ENCODE results near the gene HS3ST1.

Gene HS3ST1

GRCh38 chr4:11431111-11431510, 2.4 kb upstream of the HS3ST1 start (continued):
- TF ChIP-seq, protein P1, sequence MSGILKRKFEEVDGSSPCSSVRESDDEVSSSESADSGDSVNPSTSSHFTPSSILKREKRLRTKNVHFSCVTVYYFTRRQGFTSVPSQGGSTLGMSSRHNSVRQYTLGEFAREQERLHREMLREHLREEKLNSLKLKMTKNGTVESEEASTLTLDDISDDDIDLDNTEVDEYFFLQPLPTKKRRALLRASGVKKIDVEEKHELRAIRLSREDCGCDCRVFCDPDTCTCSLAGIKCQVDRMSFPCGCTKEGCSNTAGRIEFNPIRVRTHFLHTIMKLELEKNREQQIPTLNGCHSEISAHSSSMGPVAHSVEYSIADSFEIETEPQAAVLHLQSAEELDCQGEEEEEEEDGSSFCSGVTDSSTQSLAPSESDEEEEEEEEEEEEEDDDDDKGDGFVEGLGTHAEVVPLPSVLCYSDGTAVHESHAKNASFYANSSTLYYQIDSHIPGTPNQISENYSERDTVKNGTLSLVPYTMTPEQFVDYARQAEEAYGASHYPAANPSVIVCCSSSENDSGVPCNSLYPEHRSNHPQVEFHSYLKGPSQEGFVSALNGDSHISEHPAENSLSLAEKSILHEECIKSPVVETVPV (CRISPR knock-in tag; IDR thresholded peaks at IDR 0.05), result no peak
- no peak for TF ChIP-seq ZFP3 (CRISPR knock-in tag; IDR thresholded peaks at IDR 0.05)
- no peak for TF ChIP-seq TCF4 (CRISPR knock-in tag; IDR thresholded peaks at IDR 0.05; ENCODE audit: borderline replicate concordance)

GRCh38 chr4:11430536-11430935, 1.8 kb upstream of the HS3ST1 start:
- TF ChIP-seq, protein P2, sequence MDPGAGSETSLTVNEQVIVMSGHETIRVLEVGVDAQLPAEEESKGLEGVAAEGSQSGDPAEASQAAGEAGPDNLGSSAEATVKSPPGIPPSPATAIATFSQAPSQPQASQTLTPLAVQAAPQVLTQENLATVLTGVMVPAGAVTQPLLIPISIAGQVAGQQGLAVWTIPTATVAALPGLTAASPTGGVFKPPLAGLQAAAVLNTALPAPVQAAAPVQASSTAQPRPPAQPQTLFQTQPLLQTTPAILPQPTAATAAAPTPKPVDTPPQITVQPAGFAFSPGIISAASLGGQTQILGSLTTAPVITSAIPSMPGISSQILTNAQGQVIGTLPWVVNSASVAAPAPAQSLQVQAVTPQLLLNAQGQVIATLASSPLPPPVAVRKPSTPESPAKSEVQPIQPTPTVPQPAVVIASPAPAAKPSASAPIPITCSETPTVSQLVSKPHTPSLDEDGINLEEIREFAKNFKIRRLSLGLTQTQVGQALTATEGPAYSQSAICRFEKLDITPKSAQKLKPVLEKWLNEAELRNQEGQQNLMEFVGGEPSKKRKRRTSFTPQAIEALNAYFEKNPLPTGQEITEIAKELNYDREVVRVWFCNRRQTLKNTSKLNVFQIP (CRISPR knock-in tag; IDR thresholded peaks at IDR 0.05; ENCODE audit: borderline replicate concordance, low read depth), result no peak
- TF ChIP-seq ARNTL (CRISPR knock-in tag; IDR thresholded peaks at IDR 0.05; ENCODE audit: borderline replicate concordance, low read depth) (no peak), TOX (CRISPR knock-in tag; IDR thresholded peaks at IDR 0.05; ENCODE audit: borderline replicate concordance) (no peak), PATZ1 (CRISPR knock-in tag; IDR thresholded peaks at IDR 0.05; ENCODE audit: borderline replicate concordance) (no peak), ESRRG (CRISPR knock-in tag; IDR thresholded peaks at IDR 0.05) (no peak)
- TF ChIP-seq, protein P3, sequence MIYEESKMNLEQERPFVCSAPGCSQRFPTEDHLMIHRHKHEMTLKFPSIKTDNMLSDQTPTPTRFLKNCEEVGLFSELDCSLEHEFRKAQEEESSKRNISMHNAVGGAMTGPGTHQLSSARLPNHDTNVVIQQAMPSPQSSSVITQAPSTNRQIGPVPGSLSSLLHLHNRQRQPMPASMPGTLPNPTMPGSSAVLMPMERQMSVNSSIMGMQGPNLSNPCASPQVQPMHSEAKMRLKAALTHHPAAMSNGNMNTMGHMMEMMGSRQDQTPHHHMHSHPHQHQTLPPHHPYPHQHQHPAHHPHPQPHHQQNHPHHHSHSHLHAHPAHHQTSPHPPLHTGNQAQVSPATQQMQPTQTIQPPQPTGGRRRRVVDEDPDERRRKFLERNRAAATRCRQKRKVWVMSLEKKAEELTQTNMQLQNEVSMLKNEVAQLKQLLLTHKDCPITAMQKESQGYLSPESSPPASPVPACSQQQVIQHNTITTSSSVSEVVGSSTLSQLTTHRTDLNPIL (CRISPR knock-in tag; IDR thresholded peaks at IDR 0.05; ENCODE audit: low read depth), result no peak
- ATAC-seq, result no peak

GRCh38 chr4:11429699-11430045, 978 bp upstream of the HS3ST1 start:
- TF ChIP-seq ZFP30 (CRISPR knock-in tag; IDR thresholded peaks at IDR 0.05) (no peak), ZNF8 (CRISPR knock-in tag; IDR thresholded peaks at IDR 0.05) (no peak), ISL1 (CRISPR knock-in tag; IDR thresholded peaks at IDR 0.05) (no peak), PATZ1 (CRISPR knock-in tag; IDR thresholded peaks at IDR 0.05; ENCODE audit: borderline replicate concordance) (no peak), ESRRG (CRISPR knock-in tag; IDR thresholded peaks at IDR 0.05) (no peak), TCF4 (CRISPR knock-in tag; IDR thresholded peaks at IDR 0.05; ENCODE audit: borderline replicate concordance) (no peak), RARB (CRISPR knock-in tag; IDR thresholded peaks at IDR 0.05) (no peak), TOX (CRISPR knock-in tag; IDR thresholded peaks at IDR 0.05; ENCODE audit: borderline replicate concordance) (no peak), ZC3H10 (CRISPR knock-in tag; IDR thresholded peaks at IDR 0.05) (no peak), CSDC2 (CRISPR knock-in tag; IDR thresholded peaks at IDR 0.05) (no peak), ZNF565 (CRISPR knock-in tag; conservative IDR thresholded peaks at IDR 0.05; ENCODE audit: low read depth) (no peak), SNAI2 (CRISPR knock-in tag; IDR thresholded peaks at IDR 0.05) (no peak), ZNF70 (CRISPR knock-in tag; IDR thresholded peaks at IDR 0.05) (no peak), PPARA (CRISPR knock-in tag; IDR thresholded peaks at IDR 0.05; ENCODE audit: borderline replicate concordance) (no peak), OSR1 (CRISPR knock-in tag; IDR thresholded peaks at IDR 0.05) (no peak), GLIS3 (CRISPR knock-in tag; IDR thresholded peaks at IDR 0.05) (no peak), BACH2 (CRISPR knock-in tag; IDR thresholded peaks at IDR 0.05; ENCODE audit: borderline replicate concordance) (no peak)
- TF ChIP-seq, protein P2 (CRISPR knock-in tag; IDR thresholded peaks at IDR 0.05; ENCODE audit: borderline replicate concordance, low read depth), result no peak
- TF ChIP-seq, protein P4, sequence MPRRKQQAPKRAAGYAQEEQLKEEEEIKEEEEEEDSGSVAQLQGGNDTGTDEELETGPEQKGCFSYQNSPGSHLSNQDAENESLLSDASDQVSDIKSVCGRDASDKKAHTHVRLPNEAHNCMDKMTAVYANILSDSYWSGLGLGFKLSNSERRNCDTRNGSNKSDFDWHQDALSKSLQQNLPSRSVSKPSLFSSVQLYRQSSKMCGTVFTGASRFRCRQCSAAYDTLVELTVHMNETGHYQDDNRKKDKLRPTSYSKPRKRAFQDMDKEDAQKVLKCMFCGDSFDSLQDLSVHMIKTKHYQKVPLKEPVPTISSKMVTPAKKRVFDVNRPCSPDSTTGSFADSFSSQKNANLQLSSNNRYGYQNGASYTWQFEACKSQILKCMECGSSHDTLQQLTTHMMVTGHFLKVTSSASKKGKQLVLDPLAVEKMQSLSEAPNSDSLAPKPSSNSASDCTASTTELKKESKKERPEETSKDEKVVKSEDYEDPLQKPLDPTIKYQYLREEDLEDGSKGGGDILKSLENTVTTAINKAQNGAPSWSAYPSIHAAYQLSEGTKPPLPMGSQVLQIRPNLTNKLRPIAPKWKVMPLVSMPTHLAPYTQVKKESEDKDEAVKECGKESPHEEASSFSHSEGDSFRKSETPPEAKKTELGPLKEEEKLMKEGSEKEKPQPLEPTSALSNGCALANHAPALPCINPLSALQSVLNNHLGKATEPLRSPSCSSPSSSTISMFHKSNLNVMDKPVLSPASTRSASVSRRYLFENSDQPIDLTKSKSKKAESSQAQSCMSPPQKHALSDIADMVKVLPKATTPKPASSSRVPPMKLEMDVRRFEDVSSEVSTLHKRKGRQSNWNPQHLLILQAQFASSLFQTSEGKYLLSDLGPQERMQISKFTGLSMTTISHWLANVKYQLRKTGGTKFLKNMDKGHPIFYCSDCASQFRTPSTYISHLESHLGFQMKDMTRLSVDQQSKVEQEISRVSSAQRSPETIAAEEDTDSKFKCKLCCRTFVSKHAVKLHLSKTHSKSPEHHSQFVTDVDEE (CRISPR knock-in tag; IDR thresholded peaks at IDR 0.05), result no peak
- TF ChIP-seq, protein P3 (CRISPR knock-in tag; IDR thresholded peaks at IDR 0.05; ENCODE audit: low read depth), result no peak
- ATAC-seq, result no peak

All from SK-N-SH treated with all-trans-retinoic acid at 6 μM for 48 hours (cell line).